ENCODE data around the gene FBLN5. TPM values are rescaled to one million over a fixed set of nuclear protein-coding genes. Genes with fewer than 3 reads are reported as not detected.
A peak's percentile ranks its signal among the peaks of the same experiment; 100 is the strongest.

The FBLN5 gene
- total and polyA plus RNA-seq, 2 donors (not counting 3 experiments of a cell fraction or from before 2014, with no cell fraction given): 27.6 to 33.1 TPM

DNA sequence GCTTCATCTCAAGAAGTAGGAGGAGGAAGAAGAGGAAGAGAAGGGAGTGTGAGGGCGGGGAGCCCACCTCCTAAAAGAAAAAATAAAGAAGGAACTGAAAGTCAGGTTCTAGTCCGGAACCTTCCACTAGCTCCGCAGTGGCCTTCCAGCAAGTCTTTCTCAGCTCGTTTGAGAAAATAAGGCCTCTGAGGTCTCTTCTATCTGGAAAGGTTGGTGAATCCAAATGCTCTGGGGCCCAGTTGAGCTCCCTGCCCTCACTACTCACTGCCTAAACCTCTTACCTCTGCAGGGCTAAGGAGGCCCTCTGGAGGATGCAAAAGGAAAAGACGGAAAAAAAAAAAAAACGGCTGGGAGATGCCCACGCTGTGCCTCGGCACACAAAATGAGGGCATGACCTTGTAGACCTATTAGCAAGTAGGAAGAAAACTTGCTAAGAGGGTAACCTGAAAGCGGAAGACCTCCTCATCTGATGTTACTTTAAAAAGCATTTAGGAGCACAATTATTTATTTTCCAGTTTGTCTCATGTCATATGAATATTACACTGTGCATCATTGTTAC lies 35.9 kb downstream of the FBLN5 start:
- Histone ChIP-seq H3K27ac (ENCODE audit: insufficient read depth, low read depth, low read length) (no peak overlapping the region), H3K9me1 (replicated peaks; ENCODE audit: control insufficient read depth, extremely low read depth, insufficient read depth, low read length) (no peaks in the 10 kb centered on the region), H2AFZ (ENCODE audit: low read depth, low read length) (peak overlapping the region; percentile 44), H3K27me3 (ENCODE audit: control insufficient read depth in 2 of 2, insufficient read depth in 2 of 2, low read length in 2 of 2) (no peaks in the 10 kb centered on the region), H3K9me3 (replicated peaks; ENCODE audit: control insufficient read depth, insufficient read depth, low read length) (no peaks in the 10 kb centered on the region), H3K4me2 (ENCODE audit: insufficient read depth, low read length) (no peak overlapping the region), H3K4me3 (replicated peaks in 1 of 3; ENCODE audit: insufficient read depth in 1 of 3, low read depth in 1 of 3, low read length in 3 of 3) (no peak overlapping the region), H3K36me3 (ENCODE audit: control insufficient read depth in 2 of 2, extremely low read depth in 1 of 2, insufficient read depth in 2 of 2, low read length in 2 of 2) (no peaks in the 10 kb centered on the region), H3K79me2 (ENCODE audit: control insufficient read depth, insufficient read depth, low read length) (no peaks in the 10 kb centered on the region), H3K9ac (replicated peaks; ENCODE audit: extremely low read depth, insufficient read depth, low read length) (no peak overlapping the region), H3K4me1 (ENCODE audit: control insufficient read depth, extremely low read depth, insufficient read depth, low read length) (no peaks in the 10 kb centered on the region), H4K20me1 (replicated peaks; ENCODE audit: control insufficient read depth, extremely low read depth, insufficient read depth, low read length) (no peaks in the 10 kb centered on the region)
- CTCF ChIA-PET: interaction anchor here (0.7 to 4.1 kb wide), 16 partner anchors 9 to 1682 kb away, joined by 3 to 30 read pairs (median 4); no protein-coding TSS in a partner anchor
- peak; percentile 49 for DNase-seq (ENCODE audit: low read depth, low spot score)
- TF ChIP-seq CTCF (IDR thresholded peaks at IDR 0.05; ENCODE audit: extremely low read depth in 1 of 2, insufficient read depth in 1 of 2, low read depth in 1 of 2, low read length in 2 of 2) (peak; percentile 25 to 62), POLR2AphosphoS5 (IDR thresholded peaks at IDR 0.05; ENCODE audit: insufficient read depth, low read depth, low read length) (no peak)
- intact Hi-C loops (cut with micrococcal nuclease): loop anchor here (1.0 kb wide), 1 partner anchor 261 kb away; no protein-coding TSS in a partner anchor
- peak; percentile 74 for FAIRE-seq
- POLR2A ChIA-PET: no interaction called here
- dilution Hi-C loops (cut with MboI; ENCODE audit: extremely low pct_ligation_motif_present, low sequenced_read_pairs): no loop called here
- no TSS peak for BruUV-seq (replicated peaks)

- no peak for FAIRE-seq
- intact Hi-C loops (cut with micrococcal nuclease): no loop called here
Observed at GRCh38 chr14:91910196-91910595, 37.3 kb downstream of the FBLN5 start.

More at GRCh38 chr14:91910196-91910595, 37.3 kb downstream of the FBLN5 start:
- Histone ChIP-seq H3K27ac (ENCODE audit: insufficient read depth, low read depth, low read length) (no peak overlapping the region), H3K9me3 (replicated peaks; ENCODE audit: control insufficient read depth, insufficient read depth, low read length) (no peaks in the 10 kb centered on the region), H2AFZ (ENCODE audit: low read depth, low read length) (no peak overlapping the region), H3K79me2 (ENCODE audit: control insufficient read depth, insufficient read depth, low read length) (no peaks in the 10 kb centered on the region), H3K4me1 (ENCODE audit: control insufficient read depth, extremely low read depth, insufficient read depth, low read length) (no peaks in the 10 kb centered on the region), H3K4me3 (replicated peaks in 1 of 3; ENCODE audit: insufficient read depth in 1 of 3, low read depth in 1 of 3, low read length in 3 of 3) (no peak overlapping the region), H4K20me1 (replicated peaks; ENCODE audit: control insufficient read depth, extremely low read depth, insufficient read depth, low read length) (no peaks in the 10 kb centered on the region), H3K4me2 (ENCODE audit: insufficient read depth, low read length) (no peak overlapping the region), H3K27me3 (ENCODE audit: control insufficient read depth in 2 of 2, insufficient read depth in 2 of 2, low read length in 2 of 2) (no peaks in the 10 kb centered on the region), H3K36me3 (ENCODE audit: control insufficient read depth in 2 of 2, extremely low read depth in 1 of 2, insufficient read depth in 2 of 2, low read length in 2 of 2) (no peaks in the 10 kb centered on the region), H3K9ac (replicated peaks; ENCODE audit: extremely low read depth, insufficient read depth, low read length) (no peak overlapping the region), H3K9me1 (replicated peaks; ENCODE audit: control insufficient read depth, extremely low read depth, insufficient read depth, low read length) (no peaks in the 10 kb centered on the region)
- POLR2A ChIA-PET: no interaction called here
- no TSS peak for BruUV-seq (replicated peaks)
- TF ChIP-seq GATA2 (IDR thresholded peaks at IDR 0.05; ENCODE audit: insufficient read depth, insufficient read length, low read depth, low read length) (no peak), MAX (IDR thresholded peaks at IDR 0.05; ENCODE audit: insufficient read depth, insufficient read length) (no peak), MYC (IDR thresholded peaks at IDR 0.05; ENCODE audit: low read depth, low read length) (no peak), EZH2 (IDR thresholded peaks at IDR 0.05; ENCODE audit: borderline replicate concordance, low read depth, low read length, severe bottlenecking) (no peak), CTCF (IDR thresholded peaks at IDR 0.05; ENCODE audit: extremely low read depth in 1 of 2, insufficient read depth in 1 of 2, low read depth in 1 of 2, low read length in 2 of 2) (no peak), POLR2AphosphoS5 (IDR thresholded peaks at IDR 0.05; ENCODE audit: insufficient read depth, low read depth, low read length) (no peak), POLR2A (IDR thresholded peaks at IDR 0.05; ENCODE audit: low read depth, low read length) (no peak), FOS (IDR thresholded peaks at IDR 0.05; ENCODE audit: borderline replicate concordance, insufficient read depth, low read length) (no peak), JUN (IDR thresholded peaks at IDR 0.05; ENCODE audit: borderline replicate concordance, insufficient read depth, insufficient read length, low read depth) (no peak)
- dilution Hi-C loops (cut with MboI; ENCODE audit: extremely low pct_ligation_motif_present, low sequenced_read_pairs): no loop called here
- CTCF ChIA-PET: interaction anchor here (4.1 kb wide), 1 partner anchor 260 kb away, joined by 30 read pairs; no protein-coding TSS in a partner anchor
- no peak for DNase-seq (ENCODE audit: low read depth, low spot score)

All from endothelial cell of umbilical vein (primary cell).